H7 (cell line): ENCODE results near the gene NEO1. TPM values are rescaled to one million over a fixed set of nuclear protein-coding genes. Genes with fewer than 3 reads are reported as not detected.
A peak's percentile ranks its signal among the peaks of the same experiment; 100 is the strongest.

ENCODE experiments used
- DNase-seq: peaks from one replicate; pipeline ENCODE4 v3.0.0; 2012
- H3K27me3 ChIP-seq: 2 replicates; pipeline ENCODE4 v1.6.0; 2011; ENCODE audit warnings: mild to moderate bottlenecking, low read length; ENCODE audit not compliant: control insufficient read depth, insufficient read depth
- H3K36me3 ChIP-seq: replicated peaks from 2 replicates; pipeline ENCODE4 v1.5.1; 2011; ENCODE audit warnings: low read length; ENCODE audit not compliant: control insufficient read depth, insufficient read depth
- H3K4me3 ChIP-seq: 2 replicates; pipeline ENCODE4 v1.5.1; 2011; ENCODE audit warnings: low read depth, mild to moderate bottlenecking, control low read depth, low read length, moderate library complexity; ENCODE audit not compliant: insufficient read depth
- total RNA-seq: library from RNA; depleted of rRNA; stranded (reverse); fragments of >200 nt; shearing (Covaris generic); gene quantifications from 2 replicates; pipeline ENCODE4 v1.2.3, GENCODE V29; 2014

NEO1 gene
- total RNA-seq, 1 experiment from 2014 or later: 28.9 TPM

GRCh38 chr15:73313861-73314260, 261.6 kb downstream of the NEO1 start:
- Histone ChIP-seq H3K4me3 (no peak overlapping the region), H3K27me3 (no peaks in the 10 kb centered on the region), H3K36me3 (no peaks in the 10 kb centered on the region)
- DNase-seq: no peak

- Histone ChIP-seq H3K4me3 (no peak overlapping the region), H3K27me3 (no peaks in the 10 kb centered on the region), H3K36me3 (no peaks in the 10 kb centered on the region)
- DNase-seq: peak; percentile 36
These were observed 265.6 kb downstream of the NEO1 start for GRCh38 chr15:73317651-73318462.

GRCh38 chr15:73318463-73319351, 266.4 kb downstream of the NEO1 start:
- peak overlapping the region; percentile 2; the same call in 1 of the 2 replicates for H3K4me3 ChIP-seq
- no peaks in the 10 kb centered on the region for H3K27me3 ChIP-seq
- DNase-seq: peak; percentile 92
- no peaks in the 10 kb centered on the region for H3K36me3 ChIP-seq

GRCh38 chr15:73319460-73320245, 267.4 kb downstream of the NEO1 start:
- Histone ChIP-seq H3K4me3 (no peak overlapping the region), H3K27me3 (no peaks in the 10 kb centered on the region), H3K36me3 (peaks cover 1% of the 10 kb centered on the region)
- DNase-seq: no peak

- no peak for DNase-seq
- no peaks in the 10 kb centered on the region for H3K27me3 ChIP-seq
- H3K4me3 ChIP-seq: no peak overlapping the region
- peaks cover 3% of the 10 kb centered on the region for H3K36me3 ChIP-seq
These were observed 268.4 kb downstream of the NEO1 start for GRCh38 chr15:73320619-73321180.

GRCh38 chr15:73321496-73322450, 269.5 kb downstream of the NEO1 start:
- H3K4me3 ChIP-seq: no peak overlapping the region
- H3K36me3 ChIP-seq: peaks cover 3% of the 10 kb centered on the region
- peak; percentile 51 for DNase-seq
- H3K27me3 ChIP-seq: no peaks in the 10 kb centered on the region

- no peaks in the 10 kb centered on the region for H3K27me3 ChIP-seq
- H3K36me3 ChIP-seq: peaks cover 3% of the 10 kb centered on the region
- peak; percentile 61 for DNase-seq
- no peak overlapping the region for H3K4me3 ChIP-seq
These were observed 270.6 kb downstream of the NEO1 start for GRCh38 chr15:73322665-73323373.

GRCh38 chr15:73323374-73323955, 271.2 kb downstream of the NEO1 start:
- peaks cover 3% of the 10 kb centered on the region for H3K36me3 ChIP-seq
- peak; percentile 45 for DNase-seq

GRCh38 chr15:73323956-73324355, 271.7 kb downstream of the NEO1 start:
- no peaks in the 10 kb centered on the region for H3K27me3 ChIP-seq
- H3K4me3 ChIP-seq: no peak overlapping the region
- H3K36me3 ChIP-seq: peaks cover 3% of the 10 kb centered on the region
- peak; percentile 58 for DNase-seq

More at GRCh38 chr15:73323374-73323955, 271.2 kb downstream of the NEO1 start:
- Histone ChIP-seq H3K27me3 (no peaks in the 10 kb centered on the region), H3K4me3 (no peak overlapping the region)

GRCh38 chr15:73324496-73325170, 272.4 kb downstream of the NEO1 start:
- peak; percentile 33 for DNase-seq
- H3K27me3 ChIP-seq: no peaks in the 10 kb centered on the region
- peaks cover 3% of the 10 kb centered on the region for H3K36me3 ChIP-seq
- no peak overlapping the region for H3K4me3 ChIP-seq

GRCh38 chr15:73325191-73325861, 273.1 kb downstream of the NEO1 start:
- H3K4me3 ChIP-seq: no peak overlapping the region
- H3K27me3 ChIP-seq: no peaks in the 10 kb centered on the region
- DNase-seq: peak; percentile 87
- peaks cover 3% of the 10 kb centered on the region for H3K36me3 ChIP-seq

GRCh38 chr15:73326157-73326556, 273.9 kb downstream of the NEO1 start:
- H3K27me3 ChIP-seq: no peaks in the 10 kb centered on the region
- DNase-seq: peak; percentile 50
- H3K36me3 ChIP-seq: peaks cover 3% of the 10 kb centered on the region
- H3K4me3 ChIP-seq: no peak overlapping the region
